Activated B cell treated with CpG ODN at 0.5 μM for 24 hours (primary cell): ENCODE results near the gene BMERB1. TPM values are rescaled to one million over a fixed set of nuclear protein-coding genes. Genes with fewer than 3 reads are reported as not detected.
"Not testable (repeated sequence)": the region's sequence is repeated elsewhere in the genome, so short reads cannot be mapped to it uniquely, and the experiment has no call there.

ENCODE experiments used
- ATAC-seq: fragments of 200-7000 bp; cut with Tn5 transposase; one replicate; pipeline ENCODE4 v1.10.0; 2021; ENCODE audit warnings: low read depth, mild to moderate bottlenecking, moderate library complexity
- CTCF ChIA-PET: fragments of 350-600 bp; sonication (Branson Sonifier 250); formaldehyde crosslinking; loops from one replicate; lab custom pipeline; 2021; ENCODE audit warnings: antibody characterized with exemption; lab: Charles Lee
- POLR2A ChIA-PET: fragments of 350-600 bp; sonication (Branson Sonifier 250); formaldehyde crosslinking; loops from one replicate; lab custom pipeline; 2021; ENCODE audit warnings: antibody characterized with exemption; lab: Charles Lee
- DNase-seq: peaks from one replicate; pipeline ENCODE4 v3.0.0; 2022
- H3K27ac Mint-ChIP-seq: one replicate; pipeline ENCODE4 v1.8.0; 2020; ENCODE audit warnings: mixed read lengths
- H3K27me3 Mint-ChIP-seq: one replicate; pipeline ENCODE4 v1.8.0; 2021; ENCODE audit warnings: mixed read lengths
- H3K36me3 Mint-ChIP-seq: one replicate; pipeline ENCODE4 v1.8.0; 2021; ENCODE audit warnings: low read depth, mixed read lengths
- H3K4me1 Mint-ChIP-seq: one replicate; pipeline ENCODE4 v1.8.0; 2021; ENCODE audit warnings: mixed read lengths
- H3K4me3 Mint-ChIP-seq: one replicate; pipeline ENCODE4 v1.8.0; 2020; ENCODE audit warnings: mild to moderate bottlenecking, mixed read lengths
- H3K9me3 Mint-ChIP-seq: one replicate; pipeline ENCODE4 v1.8.0; 2020; ENCODE audit warnings: mixed read lengths
- CTCF ChIP-seq: fragments of 200-600 bp; IDR thresholded peaks from one replicate; pipeline ENCODE4 v1.8.0; 2022; ENCODE audit warnings: antibody characterized with exemption, mild to moderate bottlenecking
- intact Hi-C: fragments of 100-400 bp; cut with micrococcal nuclease; formaldehyde crosslinking; loops from one replicate; pipeline ENCODE4 v1.15.1; 2024
- total RNA-seq: library from RNA; stranded (reverse); gene quantifications from 2 replicates; pipeline ENCODE4 v1.2.3, GENCODE V29; 2022

The BMERB1 gene
- total RNA-seq, 1 donor from 2014 or later, result 7.1 TPM

- POLR2A ChIA-PET, result interaction anchor here (0.6 kb wide), 1 partner anchor 17 kb away, joined by 5 read pairs; no protein-coding TSS in a partner anchor
- no peak for TF ChIP-seq CTCF
- Mint-ChIP-seq H3K4me3 (no peak overlapping the region), H3K9me3 (no peaks in the 10 kb centered on the region), H3K27me3 (peaks cover 2% of the 10 kb centered on the region), H3K27ac (no peak overlapping the region), H3K4me1 (no peaks in the 10 kb centered on the region), H3K36me3 (no peaks in the 10 kb centered on the region)
- CTCF ChIA-PET, result no interaction called here
- intact Hi-C loops, result no loop called here
- DNase-seq, result no peak
- ATAC-seq, result no peak
Measured at GRCh38 chr16:15422222-15422621, 12.2 kb upstream of the BMERB1 start.

- intact Hi-C loops, result loop anchor here (2.0 to 5.0 kb wide), 4 partner anchors 166 to 766 kb away; no protein-coding TSS in a partner anchor
- Mint-ChIP-seq H3K4me1 (peaks cover 3% of the 10 kb centered on the region), H3K36me3 (no peaks in the 10 kb centered on the region), H3K27ac (no peak overlapping the region), H3K9me3 (no peaks in the 10 kb centered on the region), H3K27me3 (peaks cover 2% of the 10 kb centered on the region), H3K4me3 (no peak overlapping the region)
- ChIA-PET POLR2A (no interaction called here), CTCF (interaction anchor here (0.8 to 2.3 kb wide), 2 partner anchors 133 to 279 kb away, joined by 3 to 9 read pairs; no protein-coding TSS in a partner anchor)
- TF ChIP-seq CTCF, result no peak
- ATAC-seq, result no peak
- DNase-seq, result no peak
Measured at GRCh38 chr16:15425861-15426260, 8.5 kb upstream of the BMERB1 start.

- DNase-seq (no peak), ATAC-seq (no peak)
- Mint-ChIP-seq H3K4me3 (no peak overlapping the region), H3K4me1 (peaks cover 3% of the 10 kb centered on the region), H3K36me3 (no peaks in the 10 kb centered on the region), H3K27me3 (peaks cover 2% of the 10 kb centered on the region), H3K9me3 (no peaks in the 10 kb centered on the region), H3K27ac (no peak overlapping the region)
- POLR2A ChIA-PET, result interaction anchor here (1.3 kb wide), 2 partner anchors 213 to 215 kb away, joined by 3 to 6 read pairs; partner anchors contain the start of gene MARF1
- intact Hi-C loops, result loop anchor here (1.0 to 5.0 kb wide), 7 partner anchors 166 to 766 kb away; no protein-coding TSS in a partner anchor
- CTCF ChIA-PET, result interaction anchor here (0.6 to 2.3 kb wide), 6 partner anchors 164 to 442 kb away, joined by 3 to 16 read pairs (median 7); partner anchors contain the start of gene MARF1
- TF ChIP-seq CTCF, result no peak
Measured at GRCh38 chr16:15426796-15427195, 7.6 kb upstream of the BMERB1 start.

GRCh38 chr16:15427648-15428239 lies 6.6 kb upstream of the BMERB1 start:
- POLR2A ChIA-PET, result interaction anchor here (0.6 to 1.3 kb wide), 3 partner anchors 212 to 399 kb away, joined by 3 to 7 read pairs (median 6); partner anchors contain the start of gene MARF1
- Mint-ChIP-seq H3K9me3 (no peaks in the 10 kb centered on the region), H3K27me3 (peaks cover 2% of the 10 kb centered on the region), H3K4me1 (peaks cover 3% of the 10 kb centered on the region), H3K36me3 (no peaks in the 10 kb centered on the region), H3K4me3 (no peak overlapping the region), H3K27ac (no peak overlapping the region)
- DNase-seq (peak; percentile 22), ATAC-seq (peak; percentile 67)
- TF ChIP-seq CTCF, result no peak
- CTCF ChIA-PET, result interaction anchor here (0.6 to 2.3 kb wide), 14 partner anchors 11 to 279 kb away, joined by 3 to 16 read pairs (median 3); partner anchors contain the start of gene MARF1
- intact Hi-C loops, result loop anchor here (1.0 to 5.0 kb wide), 7 partner anchors 165 to 765 kb away; no protein-coding TSS in a partner anchor

- intact Hi-C loops, H3K27ac Mint-ChIP-seq, POLR2A ChIA-PET: not testable (repeated sequence)
Measured at GRCh38 chr16:15430884-15431283, 3.5 kb upstream of the BMERB1 start.

More at GRCh38 chr16:15430884-15431283, 3.5 kb upstream of the BMERB1 start:
- DNase-seq, H3K36me3 Mint-ChIP-seq, H3K9me3 Mint-ChIP-seq, CTCF ChIA-PET, H3K4me3 Mint-ChIP-seq, ATAC-seq: not testable (repeated sequence)
- H3K4me1 Mint-ChIP-seq, result peaks cover 16% of the 10 kb centered on the region
- peaks cover 15% of the 10 kb centered on the region for H3K27me3 Mint-ChIP-seq
